ENCODE measurements around the gene SOX18.

SOX18 gene

GRCh38 chr20:64051561-64052325 is 2.3 kb upstream of the SOX18 start:
- DNase-seq = no peak

- DNase-seq = no peak
These were observed 1.6 kb upstream of the SOX18 start for GRCh38 chr20:64051033-64051452.

GRCh38 chr20:64050261-64051032 is 1.0 kb upstream of the SOX18 start:
- DNase-seq = no peak

- DNase-seq = no peak
These were observed 430 bp upstream of the SOX18 start for GRCh38 chr20:64049878-64050260.

- DNase-seq = no peak
These were observed 916 bp downstream of the SOX18 start for GRCh38 chr20:64048402-64049044.

GRCh38 chr20:64047968-64048401 is 1.5 kb downstream of the SOX18 start:
- no peak for DNase-seq

- no peak for DNase-seq
These were observed 2.4 kb downstream of the SOX18 start for GRCh38 chr20:64047046-64047389.

GRCh38 chr20:64045346-64046011 is 4.0 kb downstream of the SOX18 start:
- no peak for DNase-seq

- DNase-seq = no peak
These were observed 4.8 kb downstream of the SOX18 start for GRCh38 chr20:64044484-64045247.

- no peak for DNase-seq
These were observed 5.7 kb downstream of the SOX18 start for GRCh38 chr20:64043768-64044167.

GRCh38 chr20:64042054-64042781 is 7.2 kb downstream of the SOX18 start:
- no peak for DNase-seq

- DNase-seq = no peak
These were observed 7.7 kb downstream of the SOX18 start for GRCh38 chr20:64041781-64042053.

- no peak for DNase-seq
These were observed 8.2 kb downstream of the SOX18 start for GRCh38 chr20:64041040-64041780.

GRCh38 chr20:64040231-64041039 is 9.0 kb downstream of the SOX18 start:
- no peak for DNase-seq

GRCh38 chr20:64039293-64040160 is 9.9 kb downstream of the SOX18 start:
- no peak for DNase-seq

GRCh38 chr20:64038565-64039292 is 10.7 kb downstream of the SOX18 start:
- DNase-seq = peak; percentile 79

GRCh38 chr20:64038224-64038564 is 11.2 kb downstream of the SOX18 start:
- DNase-seq = no peak

- DNase-seq = no peak
These were observed 11.8 kb downstream of the SOX18 start for GRCh38 chr20:64037498-64038213.
